WTC11 (cell line): ENCODE measurements around the gene UBN1. TPM values are rescaled to one million over a fixed set of nuclear protein-coding genes. Genes with fewer than 3 reads are reported as not detected.

Experiments used
- ATAC-seq: fragments of 200-7000 bp; cut with Tn5 transposase; 2 replicates; pipeline ENCODE4 v1.10.0; 2021; ENCODE audit warnings: mild to moderate bottlenecking, moderate library complexity
- CTCF ChIA-PET: fragments of 300-600 bp; sonication (Branson Sonifier 250); formaldehyde crosslinking; loops from one replicate; lab custom pipeline; 2021; ENCODE audit warnings: antibody characterized with exemption; lab: Charles Lee
- POLR2A ChIA-PET: fragments of 350-600 bp; sonication (Branson Sonifier 250); formaldehyde crosslinking; loops from one replicate; lab custom pipeline; 2021; ENCODE audit warnings: antibody characterized with exemption; lab: Charles Lee
- DNase-seq: peaks from one replicate; pipeline ENCODE4 v3.0.0; 2021; ENCODE audit warnings: low spot score
- H3K27ac Mint-ChIP-seq: 2 replicates; pipeline ENCODE4 v1.8.0; 2021; ENCODE audit warnings: mixed read lengths
- H3K27me3 Mint-ChIP-seq: 2 replicates; pipeline ENCODE4 v1.8.0; 2021; ENCODE audit warnings: low read depth, mild to moderate bottlenecking, moderate library complexity, mixed read lengths
- H3K36me3 Mint-ChIP-seq: 2 replicates; pipeline ENCODE4 v1.8.0; 2021; ENCODE audit warnings: mixed read lengths
- H3K4me1 Mint-ChIP-seq: 2 replicates; pipeline ENCODE4 v1.8.0; 2022; ENCODE audit warnings: mixed read lengths
- H3K4me3 Mint-ChIP-seq: 2 replicates; pipeline ENCODE4 v1.8.0; 2021; ENCODE audit warnings: mild to moderate bottlenecking, moderate library complexity, mixed read lengths
- H3K9me3 Mint-ChIP-seq: 2 replicates; pipeline ENCODE4 v1.8.0; 2021; ENCODE audit warnings: mixed read lengths
- CTCF ChIP-seq: fragments of 200-600 bp; IDR thresholded peaks from 2 replicates; pipeline ENCODE4 v1.8.0; 2022; ENCODE audit warnings: antibody characterized with exemption
- FOXP1 ChIP-seq: sonication (generic); formaldehyde crosslinking; IDR thresholded peaks from 2 replicates; pipeline ENCODE4 v1.8.0; 2022; ENCODE audit warnings: missing genetic modification reagents, mild to moderate bottlenecking, moderate library complexity, borderline replicate concordance
- IRF1 ChIP-seq: sonication (generic); formaldehyde crosslinking; IDR thresholded peaks from 2 replicates; pipeline ENCODE4 v1.8.0; 2023; ENCODE audit warnings: missing genetic modification reagents
- MLX ChIP-seq: sonication (generic); formaldehyde crosslinking; IDR thresholded peaks from 2 replicates; pipeline ENCODE4 v1.8.1; 2023; ENCODE audit warnings: mild to moderate bottlenecking, missing genetic modification reagents, moderate library complexity
- MXD4 ChIP-seq: fragments of 250-450 bp; sonication (Bioruptor Pico); IDR thresholded peaks from 2 replicates; pipeline ENCODE4 v1.8.0; 2021; ENCODE audit warnings: mild to moderate bottlenecking, moderate library complexity, borderline replicate concordance
- RORB ChIP-seq: fragments of 250-450 bp; sonication (Bioruptor Pico); IDR thresholded peaks from 2 replicates; pipeline ENCODE4 v1.9.0; 2021; ENCODE audit warnings: mild to moderate bottlenecking
- SMAD4 ChIP-seq: sonication (generic); formaldehyde crosslinking; IDR thresholded peaks from 2 replicates; pipeline ENCODE4 v1.8.0; 2022; ENCODE audit warnings: mild to moderate bottlenecking, missing genetic modification reagents
- STAT6 ChIP-seq: sonication (generic); formaldehyde crosslinking; conservative IDR thresholded peaks from 2 replicates; pipeline ENCODE4 v1.8.1; 2023; ENCODE audit warnings: mild to moderate bottlenecking, low read depth, missing genetic modification reagents, moderate library complexity
- TEAD1 ChIP-seq: sonication (generic); formaldehyde crosslinking; IDR thresholded peaks from 2 replicates; pipeline ENCODE4 v1.8.0; 2022; ENCODE audit warnings: mild to moderate bottlenecking, missing genetic modification reagents
- ZNF121 ChIP-seq: sonication (generic); formaldehyde crosslinking; IDR thresholded peaks from 2 replicates; pipeline ENCODE4 v1.8.0; 2023; ENCODE audit warnings: missing genetic modification reagents
- ZNF317 ChIP-seq: sonication (generic); formaldehyde crosslinking; IDR thresholded peaks from 2 replicates; pipeline ENCODE4 v1.8.1; 2023; ENCODE audit warnings: low read depth, mild to moderate bottlenecking, moderate library complexity, missing genetic modification reagents, borderline replicate concordance
- ZNF423 ChIP-seq: fragments of 250-450 bp; sonication (Bioruptor Pico); IDR thresholded peaks from 2 replicates; pipeline ENCODE4 v2.1.2; 2022; ENCODE audit warnings: mild to moderate bottlenecking, moderate library complexity
- total RNA-seq: library from RNA; stranded (reverse); gene quantifications from 3 replicates; pipeline ENCODE4 v1.2.3, GENCODE V29; 2021

UBN1 gene
- total RNA-seq, 1 experiment from 2014 or later = 38.5 TPM

- TF ChIP-seq CTCF = no peak
- TF ChIP-seq IRF1 (CRISPR knock-in tag) = no peak
- TF ChIP-seq MXD4 (CRISPR knock-in tag) = no peak
- no peak for TF ChIP-seq MLX
- TF ChIP-seq ZNF423 (CRISPR knock-in tag) = no peak
Measured at GRCh38 chr16:4922721-4923342, 75.6 kb downstream of the UBN1 start (continued).

DNA sequence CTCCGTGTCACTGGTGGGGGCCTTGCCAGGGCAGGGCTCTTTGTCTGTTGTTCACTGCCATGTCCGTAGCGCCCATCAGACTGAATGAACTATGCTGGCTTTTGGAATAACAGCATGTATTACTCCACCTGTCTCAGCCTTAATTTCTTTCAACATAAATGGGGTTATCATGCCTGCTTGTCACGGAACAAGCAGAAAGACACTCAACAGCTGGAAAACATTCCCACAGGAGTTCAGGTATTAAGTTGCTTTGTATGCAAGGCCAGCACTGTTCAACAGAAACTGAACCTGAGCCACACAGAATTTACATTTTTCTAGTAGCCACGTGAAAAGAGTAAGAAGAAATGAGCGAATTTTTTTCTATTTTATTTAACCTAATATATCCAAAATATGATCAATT lies 76.6 kb downstream of the UBN1 start:
- Mint-ChIP-seq H3K27me3 (no peaks in the 10 kb centered on the region; the same call in 1 of the 2 replicates), H3K4me3 (no peak overlapping the region), H3K4me1 (peaks cover 36% of the 10 kb centered on the region), H3K27ac (peak overlapping the region; percentile 41; the same call in 1 of the 2 replicates), H3K9me3 (peaks cover 8% of the 10 kb centered on the region), H3K36me3 (peaks cover 12% of the 10 kb centered on the region)
- ATAC-seq = no peak
- no peak for TF ChIP-seq ZNF317
- no peak for TF ChIP-seq FOXP1 (CRISPR knock-in tag)
- DNase-seq = no peak
- ChIA-PET POLR2A (no interaction called here), CTCF (interaction anchor here (1.8 kb wide), 1 partner anchor 12 kb away, joined by 4 read pairs; no protein-coding TSS in a partner anchor)

GRCh38 chr16:4924593-4925292 lies 77.5 kb downstream of the UBN1 start:
- Mint-ChIP-seq H3K4me1 (peaks cover 34% of the 10 kb centered on the region), H3K27ac (peak overlapping the region; percentile 91), H3K9me3 (peaks cover 8% of the 10 kb centered on the region), H3K27me3 (no peaks in the 10 kb centered on the region; the same call in 1 of the 2 replicates), H3K4me3 (no peak overlapping the region), H3K36me3 (peaks cover 12% of the 10 kb centered on the region)
- ChIA-PET POLR2A (interaction anchor here (1.5 kb wide), 1 partner anchor 19 kb away, joined by 3 read pairs; no protein-coding TSS in a partner anchor), CTCF (interaction anchor here (0.5 to 1.8 kb wide), 2 partner anchors 12 to 130 kb away, joined by 3 to 4 read pairs; no protein-coding TSS in a partner anchor)
- peak; percentile 52 for DNase-seq
- peak; percentile 89 for ATAC-seq
- TF ChIP-seq ZNF121 (no peak), TEAD1 (CRISPR knock-in tag) (peak; percentile 16; the same call in 1 of the 2 replicates)

DNA sequence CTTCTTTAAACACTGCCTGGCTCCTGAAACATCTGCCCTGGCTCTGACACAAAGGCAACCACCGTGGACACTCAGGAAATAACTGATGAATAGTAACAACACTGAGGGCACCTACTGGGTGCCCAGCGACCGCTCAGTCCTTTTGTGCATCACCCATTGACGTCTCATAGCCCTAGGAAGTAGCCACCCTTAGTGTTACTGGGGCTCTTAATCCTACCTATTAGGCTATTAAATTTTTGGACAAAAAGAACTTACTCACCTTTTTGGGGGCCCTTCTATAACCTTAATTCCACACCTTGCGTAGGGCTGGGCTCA lies 78.0 kb downstream of the UBN1 start:
- H3K27ac Mint-ChIP-seq = peak overlapping the region; percentile 91
- CTCF ChIA-PET = interaction anchor here (0.5 to 1.8 kb wide), 2 partner anchors 11 to 129 kb away, joined by 3 to 4 read pairs; no protein-coding TSS in a partner anchor
- H3K36me3 Mint-ChIP-seq = peaks cover 12% of the 10 kb centered on the region
- peaks cover 34% of the 10 kb centered on the region for H3K4me1 Mint-ChIP-seq
- TF ChIP-seq STAT6 (CRISPR knock-in tag) (no peak), RORB (no peak), SMAD4 (CRISPR knock-in tag) (no peak)
- H3K9me3 Mint-ChIP-seq = peaks cover 8% of the 10 kb centered on the region
- DNase-seq = no peak
- POLR2A ChIA-PET = interaction anchor here (1.5 kb wide), 1 partner anchor 18 kb away, joined by 3 read pairs; no protein-coding TSS in a partner anchor
- H3K4me3 Mint-ChIP-seq = no peak overlapping the region
- H3K27me3 Mint-ChIP-seq = no peaks in the 10 kb centered on the region; the same call in 1 of the 2 replicates
- ATAC-seq = no peak
